ENCODE data around the gene ALOX15B.

GRCh38 chr17:8066841-8067775 is 28.2 kb downstream of the ALOX15B start:
- TF ChIP-seq POLR2A (IDR thresholded peaks at IDR 0.05) (no peak), CTCF (IDR thresholded peaks at IDR 0.05) (no peak)
